HG02763 (cell line): ENCODE data around the gene CST5.
"Not testable (repeated sequence)": the region's sequence is repeated elsewhere in the genome, so short reads cannot be mapped to it uniquely, and the experiment has no call there.

Source experiments
- ATAC-seq: cut with Tn5 transposase; IDR thresholded peaks from one replicate; pipeline ENCODE4 v1.9.1; 2021; ENCODE audit warnings: mild to moderate bottlenecking, moderate library complexity; ENCODE audit not compliant: unreplicated experiment

The CST5 gene

DNA sequence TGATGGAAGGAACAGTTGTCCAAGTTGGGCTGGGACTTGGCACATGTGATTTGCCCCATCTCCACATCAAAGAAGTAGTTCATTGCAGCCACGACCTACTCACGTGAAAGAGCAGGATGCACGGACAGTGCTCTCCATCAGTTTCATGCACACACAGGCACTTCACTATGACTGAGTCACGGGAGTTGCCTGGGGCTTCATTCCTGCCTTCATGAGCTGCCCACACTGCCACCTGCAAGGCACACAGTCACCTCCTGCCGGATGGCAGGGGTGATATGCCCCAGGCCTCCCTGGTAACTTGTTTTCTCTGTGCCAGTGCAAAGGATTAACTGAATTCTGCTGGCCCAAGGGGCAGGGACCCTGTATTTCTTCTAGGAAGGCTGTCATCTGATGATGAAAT lies 22.8 kb downstream of the CST5 start:
- ATAC-seq, result no peak

DNA sequence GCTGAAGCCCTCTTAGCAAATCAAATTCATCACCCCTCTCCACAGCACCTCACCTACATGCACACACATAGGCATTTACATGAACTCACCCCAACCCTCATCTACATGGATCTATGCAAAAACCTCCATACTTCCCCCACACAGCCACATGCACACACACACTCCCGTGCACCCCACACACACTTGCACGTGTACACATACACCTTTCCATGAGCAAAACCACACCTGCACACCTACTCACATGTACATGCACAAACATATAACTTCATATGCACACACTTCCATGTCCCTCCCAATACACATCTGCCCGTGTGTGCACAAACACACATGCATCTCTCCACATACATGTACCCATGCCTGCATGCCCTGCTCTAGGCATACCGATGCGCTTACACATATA lies 23.3 kb downstream of the CST5 start:
- ATAC-seq, result no peak

DNA sequence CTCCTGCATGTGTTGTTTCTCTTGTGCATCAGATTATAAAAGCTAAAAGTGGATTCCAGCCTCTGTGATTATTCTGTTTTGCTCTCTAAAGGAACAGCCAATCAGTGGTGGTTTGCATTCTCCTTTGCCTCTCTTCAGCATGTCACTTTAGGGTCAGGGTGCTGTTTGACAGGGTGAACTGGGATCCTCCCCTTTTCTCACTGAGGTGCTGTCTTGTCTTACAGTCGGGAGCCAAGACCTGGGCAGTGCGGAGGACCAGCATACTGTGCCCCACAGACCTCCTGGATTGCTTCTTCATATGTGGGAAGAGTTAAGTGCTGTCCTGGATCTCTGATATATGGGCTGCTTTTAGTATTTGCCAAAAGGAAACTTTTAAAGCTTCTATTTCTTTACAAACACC lies 37.9 kb downstream of the CST5 start:
- ATAC-seq, result no peak

DNA sequence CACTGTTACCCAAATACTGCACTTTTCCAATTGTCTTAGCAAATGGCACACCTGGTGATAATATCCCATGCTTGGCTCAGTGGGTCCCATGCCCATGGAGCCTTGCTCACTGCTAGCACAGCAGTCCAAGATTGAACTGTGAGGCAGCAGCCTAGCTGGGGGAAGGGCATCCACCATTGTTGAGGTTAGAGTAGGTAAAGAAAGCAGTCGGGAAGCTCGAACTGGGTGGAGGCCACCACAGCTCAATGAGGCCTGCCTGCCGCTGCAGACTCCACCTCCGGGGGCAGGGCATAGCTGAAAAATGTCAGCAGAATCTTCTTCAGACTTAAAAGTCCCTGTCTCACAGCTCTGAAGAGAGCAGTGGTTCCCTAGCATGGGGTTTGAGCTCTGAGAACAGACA lies 43.8 kb downstream of the CST5 start:
- ATAC-seq, result no peak

DNA sequence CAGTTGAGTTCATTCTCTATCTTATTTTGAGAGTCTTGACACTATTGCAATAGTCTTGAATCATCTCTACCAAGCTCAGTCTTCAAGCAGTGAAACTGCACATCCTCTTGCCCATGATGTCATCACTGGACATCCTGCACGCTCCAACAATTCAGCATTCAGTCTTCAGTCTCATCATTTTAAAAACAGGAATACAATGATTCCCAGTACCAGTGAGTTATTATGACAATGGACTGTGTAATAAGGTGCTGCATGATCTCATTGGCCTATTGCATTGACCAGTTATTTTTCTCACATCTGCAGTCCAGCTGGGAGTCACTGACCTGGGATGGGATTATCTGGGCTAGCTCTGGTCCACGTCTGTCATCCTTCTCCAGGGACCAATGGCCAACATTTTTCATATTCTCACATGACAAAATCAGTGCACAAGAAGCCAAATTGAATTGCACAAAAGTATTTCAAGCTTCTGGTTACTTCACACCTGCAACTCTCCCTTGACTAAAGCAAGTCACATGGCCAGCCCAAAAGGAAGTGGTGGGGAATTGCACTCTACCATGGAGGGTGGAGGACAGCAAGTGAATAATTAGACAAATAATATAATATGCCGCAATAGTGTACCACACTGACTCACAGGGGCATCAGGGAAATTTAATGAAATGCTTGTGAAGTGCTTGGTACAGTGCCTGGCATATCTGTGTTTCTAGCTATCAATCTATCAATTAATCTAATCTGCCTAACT lies 46.6 kb downstream of the CST5 start:
- no peak for ATAC-seq

DNA sequence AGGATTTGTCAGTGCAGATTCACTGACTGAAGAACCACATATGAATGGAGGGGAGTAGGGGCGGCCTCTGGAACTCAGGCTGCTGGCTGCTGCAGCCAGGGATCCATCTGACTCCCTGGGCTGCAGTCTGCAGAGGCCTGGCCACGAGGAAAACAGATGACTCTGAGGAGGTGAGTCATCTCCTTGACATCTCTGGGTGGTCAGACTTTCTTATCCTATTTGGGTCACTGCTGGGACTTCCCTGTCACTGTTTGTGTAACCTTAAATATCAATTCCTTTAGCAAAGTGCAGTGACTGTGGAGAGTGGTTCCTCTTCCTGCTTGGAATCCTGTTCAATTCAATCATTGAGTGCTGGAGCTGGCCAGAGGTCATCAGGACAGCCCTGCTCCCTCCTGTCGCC lies 47.6 kb downstream of the CST5 start:
- not testable (repeated sequence) for ATAC-seq

DNA sequence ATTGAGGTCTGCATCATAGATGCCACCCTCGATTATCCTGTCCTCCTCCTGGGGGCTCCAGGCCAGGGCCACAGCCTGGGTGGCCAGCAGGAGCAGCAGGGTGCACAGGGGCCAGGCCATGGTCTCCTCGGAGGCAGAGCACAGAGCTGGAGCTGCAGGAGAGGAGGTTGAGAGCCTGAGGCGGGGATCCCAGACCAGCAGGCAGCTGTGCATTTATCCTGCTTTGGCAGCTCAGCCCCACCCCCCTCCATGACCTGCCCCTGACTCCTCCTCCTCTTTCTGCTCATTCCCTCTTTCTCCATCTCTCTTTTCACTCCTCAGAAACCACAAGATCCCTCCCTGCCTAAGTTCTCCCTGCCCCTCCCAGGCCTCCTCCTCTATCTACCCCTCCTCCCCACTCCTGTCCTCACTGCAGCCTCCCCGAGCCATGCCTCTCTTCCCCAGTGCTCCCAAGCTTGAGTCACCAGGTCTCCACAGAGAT lies 53.0 kb downstream of the CST5 start, which contains the start of gene CST2:
Gene CST2, minus strand, starts transcription at position 189 of the 481 bp plus-strand sequence. Its CDS starts 69 bp downstream, at position 120.
- no peak for ATAC-seq
